K562 (cell line): Measurements from ENCODE around the gene SF3A2. TPM values are rescaled to one million over a fixed set of nuclear protein-coding genes. Genes with fewer than 3 reads are reported as not detected.

Source experiments
- CREB1 ChIP-seq, 2 experiments: sonication (generic) in 1 of 2; formaldehyde crosslinking in 1 of 2; IDR thresholded peaks; 2 replicates each; pipeline versions ENCODE4 v1.6.1 to v1.8.0; 2012 to 2022; ENCODE audit warnings: inconsistent platforms in 1 of 2, mild to moderate bottlenecking in 1 of 2, missing genetic modification reagents in 1 of 2, moderate library complexity in 1 of 2
- DPF2 ChIP-seq: fragments of 450-650 bp; IDR thresholded peaks from 2 replicates; pipeline ENCODE4 v1.6.1; 2016
- FOXK2 ChIP-seq, 2 experiments: fragments of 450-650 bp; IDR thresholded peaks in 1 of 2; conservative IDR thresholded peaks in 1 of 2; 2 replicates each; pipeline ENCODE4 v1.6.1; 2016; ENCODE audit warnings: low read depth in 2 of 2, mild to moderate bottlenecking in 1 of 2
- GABPB2 ChIP-seq: fragments of 250-450 bp; sonication (Bioruptor Pico); conservative IDR thresholded peaks from 2 replicates; pipeline ENCODE4 v1.5.1; 2021; ENCODE audit warnings: mild to moderate bottlenecking
- RB1 ChIP-seq: fragments of 450-650 bp; IDR thresholded peaks from 2 replicates; pipeline ENCODE4 v1.6.1; 2017; ENCODE audit warnings: low read depth, mild to moderate bottlenecking
- RFX7 ChIP-seq: fragments of 250-450 bp; sonication (Bioruptor Pico); IDR thresholded peaks from 2 replicates; pipeline ENCODE4 v1.5.1; 2021; ENCODE audit warnings: mild to moderate bottlenecking
- YY1 ChIP-seq, 3 experiments: IDR thresholded peaks; 2 replicates each; pipeline ENCODE4 v1.6.1; 2011; ENCODE audit warnings: low read length in 2 of 3, mild to moderate bottlenecking in 2 of 3, moderate library complexity in 2 of 3, borderline replicate concordance in 1 of 3, control low read depth in 1 of 3, low read depth in 1 of 3; ENCODE audit not compliant: insufficient read depth in 3 of 3, insufficient replicate concordance in 2 of 3, control insufficient read depth in 1 of 3, insufficient read length in 1 of 3; ENCODE audit errors: extremely low read depth in 1 of 3
- ZNF589 ChIP-seq: fragments of 200-800 bp; sonication (Bioruptor generic); IDR thresholded peaks from 2 replicates; pipeline ENCODE4 v1.6.1; 2016; ENCODE audit warnings: low read depth, missing genetic modification characterization, missing compliant biosample characterization
- ZNF780A ChIP-seq: fragments of 250-450 bp; sonication (Bioruptor Pico); IDR thresholded peaks from 2 replicates; pipeline ENCODE4 v1.5.0; 2021; ENCODE audit warnings: mild to moderate bottlenecking
- ZSCAN32 ChIP-seq: fragments of 450-650 bp; formaldehyde crosslinking; IDR thresholded peaks from 2 replicates; pipeline ENCODE4 v1.4.0; 2020; ENCODE audit warnings: mild to moderate bottlenecking, moderate library complexity
- polyA plus RNA-seq, 8 experiments: library from polyadenylated mRNA; depleted of rRNA in 4 of 8; stranded (reverse) in 5 of 8; unstranded in 3 of 8; fragments of >200 nt; fragmentation: Nextera tagmentation in 2 of 8; fragmentation: Illumina TruSeq in 1 of 8; extraction: Ambion mirVana in 2 of 8; extraction: Trizol in 1 of 8; gene quantifications; 2 replicates each; pipeline versions ENCODE4 v1.2.1 to v1.2.3, GENCODE V29; 2011 to 2014; ENCODE audit warnings: inconsistent platforms in 1 of 8, missing spikeins in 1 of 8
- total RNA-seq, 7 experiments: library from RNA; depleted of rRNA in 6 of 7; stranded (reverse); fragments of >200 nt in 6 of 7; fragmentation: Illumina TruSeq in 2 of 7; extraction: Trizol in 2 of 7; gene quantifications; 2 replicates each; pipeline versions ENCODE4 v1.2.1 to v1.2.3, GENCODE V29; 2011 to 2021; ENCODE audit warnings: low replicate concordance in 1 of 7
- TF ChIP-seq, protein P1 (sequence below): sonication (generic); formaldehyde crosslinking; IDR thresholded peaks from 2 replicates; pipeline ENCODE4 v1.8.0; 2022; ENCODE audit warnings: mild to moderate bottlenecking, missing genetic modification reagents
- TF ChIP-seq, protein P2 (sequence below), 2 experiments: fragments of 450-650 bp in 1 of 2; sonication (generic) in 1 of 2; formaldehyde crosslinking in 1 of 2; IDR thresholded peaks in 1 of 2; conservative IDR thresholded peaks in 1 of 2; 2 replicates each; pipeline versions ENCODE4 v1.6.1 to v1.8.1; 2016 to 2023; ENCODE audit warnings: mild to moderate bottlenecking in 2 of 2, moderate library complexity in 2 of 2, inconsistent platforms in 1 of 2, missing genetic modification reagents in 1 of 2
- TF ChIP-seq, protein P3 (sequence below), 2 experiments: IDR thresholded peaks; 2 replicates each; pipeline ENCODE4 v1.6.1; 2011; ENCODE audit warnings: borderline replicate concordance in 1 of 2, control low read depth in 1 of 2, low read depth in 1 of 2, low read length in 1 of 2, mild to moderate bottlenecking in 1 of 2, mixed read lengths in 1 of 2, moderate library complexity in 1 of 2; ENCODE audit not compliant: insufficient read depth in 1 of 2, insufficient read length in 1 of 2, poor library complexity in 1 of 2, severe bottlenecking in 1 of 2; ENCODE audit errors: extremely low read depth in 1 of 2
- TF ChIP-seq, protein P4 (sequence below): sonication (generic); formaldehyde crosslinking; IDR thresholded peaks from 2 replicates; pipeline ENCODE4 v1.8.1; 2023; ENCODE audit warnings: mild to moderate bottlenecking, missing genetic modification reagents

Gene SF3A2
- total and polyA plus RNA-seq, 9 of the 15 experiments (the other 6 are each of a cell fraction or from before 2014, with no cell fraction given), result 0.17 to 194 (median 22.8) TPM

DNA sequence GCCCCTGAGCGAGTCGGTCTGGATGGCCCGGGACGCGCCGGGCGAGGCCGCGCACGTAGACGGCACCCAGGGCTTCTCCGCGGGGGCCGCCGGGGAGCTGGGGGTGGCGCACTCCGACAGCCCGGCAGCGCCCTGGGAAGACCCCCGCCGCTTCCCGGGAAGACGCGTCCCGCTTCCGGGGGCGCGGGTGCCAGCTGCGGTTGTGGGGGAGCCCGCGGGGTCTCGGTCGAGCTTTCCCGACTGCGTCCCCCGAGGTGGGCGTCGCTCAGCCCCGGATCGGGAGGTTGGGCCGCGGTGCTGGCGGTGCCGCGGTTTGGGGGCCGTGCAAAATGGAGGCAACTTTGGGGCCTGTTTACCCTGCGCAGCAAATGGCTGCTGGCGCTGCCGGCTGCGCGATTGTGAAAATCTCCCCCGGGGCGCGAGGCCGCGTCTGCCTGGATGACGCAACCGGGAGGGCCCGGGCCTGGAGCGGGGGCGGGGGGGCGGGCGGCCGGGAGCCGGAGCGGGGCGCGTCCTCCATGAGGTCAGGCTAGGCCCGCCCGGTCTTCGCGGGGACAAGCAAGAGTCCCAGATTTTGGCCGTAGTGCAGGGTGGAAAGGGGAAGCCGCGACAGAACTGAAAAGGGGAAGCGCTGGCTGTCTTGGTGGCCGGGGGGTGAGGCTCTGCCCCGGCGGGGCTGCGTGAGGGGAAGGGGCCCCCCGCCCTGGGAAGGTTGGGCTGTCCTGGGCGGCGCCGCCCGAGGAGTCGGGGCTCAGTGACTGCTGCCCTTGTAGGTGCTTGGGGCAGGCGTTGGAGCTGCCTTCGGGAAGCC lies 34.0 kb downstream of the SF3A2 start (continued):
- TF ChIP-seq, protein P1, sequence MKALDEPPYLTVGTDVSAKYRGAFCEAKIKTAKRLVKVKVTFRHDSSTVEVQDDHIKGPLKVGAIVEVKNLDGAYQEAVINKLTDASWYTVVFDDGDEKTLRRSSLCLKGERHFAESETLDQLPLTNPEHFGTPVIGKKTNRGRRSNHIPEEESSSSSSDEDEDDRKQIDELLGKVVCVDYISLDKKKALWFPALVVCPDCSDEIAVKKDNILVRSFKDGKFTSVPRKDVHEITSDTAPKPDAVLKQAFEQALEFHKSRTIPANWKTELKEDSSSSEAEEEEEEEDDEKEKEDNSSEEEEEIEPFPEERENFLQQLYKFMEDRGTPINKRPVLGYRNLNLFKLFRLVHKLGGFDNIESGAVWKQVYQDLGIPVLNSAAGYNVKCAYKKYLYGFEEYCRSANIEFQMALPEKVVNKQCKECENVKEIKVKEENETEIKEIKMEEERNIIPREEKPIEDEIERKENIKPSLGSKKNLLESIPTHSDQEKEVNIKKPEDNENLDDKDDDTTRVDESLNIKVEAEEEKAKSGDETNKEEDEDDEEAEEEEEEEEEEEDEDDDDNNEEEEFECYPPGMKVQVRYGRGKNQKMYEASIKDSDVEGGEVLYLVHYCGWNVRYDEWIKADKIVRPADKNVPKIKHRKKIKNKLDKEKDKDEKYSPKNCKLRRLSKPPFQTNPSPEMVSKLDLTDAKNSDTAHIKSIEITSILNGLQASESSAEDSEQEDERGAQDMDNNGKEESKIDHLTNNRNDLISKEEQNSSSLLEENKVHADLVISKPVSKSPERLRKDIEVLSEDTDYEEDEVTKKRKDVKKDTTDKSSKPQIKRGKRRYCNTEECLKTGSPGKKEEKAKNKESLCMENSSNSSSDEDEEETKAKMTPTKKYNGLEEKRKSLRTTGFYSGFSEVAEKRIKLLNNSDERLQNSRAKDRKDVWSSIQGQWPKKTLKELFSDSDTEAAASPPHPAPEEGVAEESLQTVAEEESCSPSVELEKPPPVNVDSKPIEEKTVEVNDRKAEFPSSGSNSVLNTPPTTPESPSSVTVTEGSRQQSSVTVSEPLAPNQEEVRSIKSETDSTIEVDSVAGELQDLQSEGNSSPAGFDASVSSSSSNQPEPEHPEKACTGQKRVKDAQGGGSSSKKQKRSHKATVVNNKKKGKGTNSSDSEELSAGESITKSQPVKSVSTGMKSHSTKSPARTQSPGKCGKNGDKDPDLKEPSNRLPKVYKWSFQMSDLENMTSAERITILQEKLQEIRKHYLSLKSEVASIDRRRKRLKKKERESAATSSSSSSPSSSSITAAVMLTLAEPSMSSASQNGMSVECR (CRISPR knock-in tag), result peak; percentile 48; the same call in 1 of the 2 replicates
- TF ChIP-seq DPF2 (no peak), GABPB2 (CRISPR knock-in tag) (no peak), ZSCAN32 (CRISPR knock-in tag) (0 out of 2 replicates have a peak, but pooled peaks have one; percentile 5), ZNF780A (CRISPR knock-in tag) (no peak), RFX7 (no peak), RB1 (no peak), FOXK2 (conservative IDR thresholded peaks at IDR 0.05 in 1 of 2, IDR thresholded peaks at IDR 0.05 in 1 of 2; ENCODE audit: low read depth in 2 of 2) (0 out of 4 replicates have a peak, but pooled peaks have one; percentile 15 to 43), CREB1 (IDR thresholded peaks at IDR 0.05) (no peak; the same call in 1 of the 2 replicates), CREB1 (CRISPR knock-in tag; IDR thresholded peaks at IDR 0.05) (0 out of 2 replicates have a peak, but pooled peaks have one; percentile 12), ZNF589 (peak; percentile 70; the same call in 1 of the 2 replicates), YY1 (IDR thresholded peaks at IDR 0.05; ENCODE audit: borderline replicate concordance in 1 of 3, control insufficient read depth in 1 of 3, extremely low read depth in 1 of 3, insufficient read depth in 3 of 3, insufficient read length in 1 of 3, insufficient replicate concordance in 2 of 3, low read depth in 1 of 3, low read length in 2 of 3) (peak; percentile 80 to 97 (median 92))
- TF ChIP-seq, protein P2, sequence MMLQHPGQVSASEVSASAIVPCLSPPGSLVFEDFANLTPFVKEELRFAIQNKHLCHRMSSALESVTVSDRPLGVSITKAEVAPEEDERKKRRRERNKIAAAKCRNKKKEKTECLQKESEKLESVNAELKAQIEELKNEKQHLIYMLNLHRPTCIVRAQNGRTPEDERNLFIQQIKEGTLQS (IDR thresholded peaks at IDR 0.05), result peak; percentile 89
- TF ChIP-seq, protein P2 (CRISPR knock-in tag; conservative IDR thresholded peaks at IDR 0.05), result no peak
- TF ChIP-seq, protein P3, sequence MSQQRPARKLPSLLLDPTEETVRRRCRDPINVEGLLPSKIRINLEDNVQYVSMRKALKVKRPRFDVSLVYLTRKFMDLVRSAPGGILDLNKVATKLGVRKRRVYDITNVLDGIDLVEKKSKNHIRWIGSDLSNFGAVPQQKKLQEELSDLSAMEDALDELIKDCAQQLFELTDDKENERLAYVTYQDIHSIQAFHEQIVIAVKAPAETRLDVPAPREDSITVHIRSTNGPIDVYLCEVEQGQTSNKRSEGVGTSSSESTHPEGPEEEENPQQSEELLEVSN (IDR thresholded peaks at IDR 0.05; ENCODE audit: borderline replicate concordance in 1 of 2, extremely low read depth in 1 of 2, insufficient read depth in 1 of 2, insufficient read length in 1 of 2, low read depth in 1 of 2, low read length in 1 of 2, poor library complexity in 1 of 2, severe bottlenecking in 1 of 2), result peak in 1 of 2 experiments; percentile 58
- TF ChIP-seq, protein P4, sequence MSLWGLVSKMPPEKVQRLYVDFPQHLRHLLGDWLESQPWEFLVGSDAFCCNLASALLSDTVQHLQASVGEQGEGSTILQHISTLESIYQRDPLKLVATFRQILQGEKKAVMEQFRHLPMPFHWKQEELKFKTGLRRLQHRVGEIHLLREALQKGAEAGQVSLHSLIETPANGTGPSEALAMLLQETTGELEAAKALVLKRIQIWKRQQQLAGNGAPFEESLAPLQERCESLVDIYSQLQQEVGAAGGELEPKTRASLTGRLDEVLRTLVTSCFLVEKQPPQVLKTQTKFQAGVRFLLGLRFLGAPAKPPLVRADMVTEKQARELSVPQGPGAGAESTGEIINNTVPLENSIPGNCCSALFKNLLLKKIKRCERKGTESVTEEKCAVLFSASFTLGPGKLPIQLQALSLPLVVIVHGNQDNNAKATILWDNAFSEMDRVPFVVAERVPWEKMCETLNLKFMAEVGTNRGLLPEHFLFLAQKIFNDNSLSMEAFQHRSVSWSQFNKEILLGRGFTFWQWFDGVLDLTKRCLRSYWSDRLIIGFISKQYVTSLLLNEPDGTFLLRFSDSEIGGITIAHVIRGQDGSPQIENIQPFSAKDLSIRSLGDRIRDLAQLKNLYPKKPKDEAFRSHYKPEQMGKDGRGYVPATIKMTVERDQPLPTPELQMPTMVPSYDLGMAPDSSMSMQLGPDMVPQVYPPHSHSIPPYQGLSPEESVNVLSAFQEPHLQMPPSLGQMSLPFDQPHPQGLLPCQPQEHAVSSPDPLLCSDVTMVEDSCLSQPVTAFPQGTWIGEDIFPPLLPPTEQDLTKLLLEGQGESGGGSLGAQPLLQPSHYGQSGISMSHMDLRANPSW (CRISPR knock-in tag), result no peak
